ENCODE results near the gene ZMIZ1.

DNA sequence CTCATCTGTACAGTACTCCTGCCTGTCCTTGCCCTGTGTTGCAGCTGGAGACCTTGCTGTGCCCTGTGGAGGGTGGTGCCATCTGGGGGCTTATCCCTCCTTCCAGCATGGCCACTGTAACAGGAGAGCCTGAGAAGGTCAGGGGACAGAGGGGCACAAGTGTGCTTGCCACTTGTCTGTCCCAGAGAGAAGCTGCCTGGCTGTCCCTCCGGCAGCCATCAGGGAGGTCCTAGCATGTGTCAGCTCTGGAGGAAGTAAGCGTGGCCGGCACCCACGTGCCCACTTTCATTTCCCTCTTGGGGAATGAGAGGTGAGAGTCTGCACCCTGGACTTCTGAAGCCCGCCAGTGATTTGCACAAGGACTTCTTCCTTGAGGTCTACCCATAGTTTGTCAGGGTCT lies 181.5 kb downstream of the ZMIZ1 start:
- TF ChIP-seq CTCF (IDR thresholded peaks at IDR 0.05) (no peak), POLR2AphosphoS5 (IDR thresholded peaks at IDR 0.05) (no peak), POLR2A (IDR thresholded peaks at IDR 0.05) (no peak), EP300 (IDR thresholded peaks at IDR 0.05) (no peak)
